Caki2 (cell line): Measurements from ENCODE around the gene GLRA3. TPM values are rescaled to one million over a fixed set of nuclear protein-coding genes. Genes with fewer than 3 reads are reported as not detected.
"Not testable (repeated sequence)": the region's sequence is repeated elsewhere in the genome, so short reads cannot be mapped to it uniquely, and the experiment has no call there.

Experiments used
- DNase-seq: peaks from one replicate; pipeline ENCODE4 v3.0.0-alpha.2; 2015; ENCODE audit warnings: low read depth
- in situ Hi-C: cut with HindIII; loops from 2 replicates; pipeline ENCODE4 v1.10.0; 2016; ENCODE audit warnings: low sequenced_read_pairs, low pct_unique_long_range_greater_than_20kb, mixed read lengths
- total RNA-seq: library from RNA; depleted of rRNA; stranded (reverse); fragments of >200 nt; shearing (Covaris generic); gene quantifications from 2 replicates; pipeline ENCODE4 v1.2.3, GENCODE V29; 2014; ENCODE audit warnings: low replicate concordance

Gene GLRA3
- total RNA-seq, 1 experiment from 2014 or later = not detected

DNA sequence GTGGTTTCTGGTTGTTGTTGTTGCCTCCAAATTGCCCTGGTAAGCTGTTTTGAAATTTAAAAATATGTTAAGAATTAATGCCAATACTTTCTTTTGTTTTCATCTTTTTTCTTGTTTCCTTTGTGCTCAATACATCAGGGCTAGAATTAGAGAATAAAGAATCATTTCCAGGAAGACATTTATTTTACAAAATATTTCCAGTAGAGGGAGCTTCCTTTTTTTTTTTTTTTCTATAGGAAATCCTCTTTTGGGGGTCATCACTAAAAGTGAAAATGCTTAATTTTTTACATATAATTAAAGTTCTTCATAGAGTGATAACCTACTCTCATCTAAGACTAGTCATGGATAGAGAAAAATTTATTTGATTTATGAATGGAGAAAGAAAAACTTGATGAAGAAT lies 2.4 kb downstream of the GLRA3 start:
- no peak for DNase-seq
- in situ Hi-C loops = no loop called here

DNA sequence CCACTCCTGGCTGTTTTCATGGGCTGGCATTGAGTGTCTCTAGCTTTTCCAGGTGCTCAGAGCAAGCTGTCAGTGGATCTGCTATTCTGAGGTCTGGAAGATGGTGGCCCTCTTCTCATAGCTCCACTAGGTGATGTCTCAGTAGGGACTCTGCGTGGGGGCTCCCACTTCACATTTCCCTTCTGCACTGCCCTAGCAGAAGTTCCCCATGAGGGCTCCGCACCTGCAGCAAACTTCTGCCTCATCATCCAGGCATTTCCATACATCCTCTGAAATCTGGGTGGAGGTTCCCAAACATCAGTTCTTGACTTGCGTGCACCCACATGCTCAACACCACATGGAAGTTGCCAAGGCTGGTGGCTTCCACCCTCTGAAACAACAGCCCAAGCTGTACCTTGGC lies 13.8 kb downstream of the GLRA3 start:
- in situ Hi-C loops = no loop called here
- DNase-seq = no peak

DNA sequence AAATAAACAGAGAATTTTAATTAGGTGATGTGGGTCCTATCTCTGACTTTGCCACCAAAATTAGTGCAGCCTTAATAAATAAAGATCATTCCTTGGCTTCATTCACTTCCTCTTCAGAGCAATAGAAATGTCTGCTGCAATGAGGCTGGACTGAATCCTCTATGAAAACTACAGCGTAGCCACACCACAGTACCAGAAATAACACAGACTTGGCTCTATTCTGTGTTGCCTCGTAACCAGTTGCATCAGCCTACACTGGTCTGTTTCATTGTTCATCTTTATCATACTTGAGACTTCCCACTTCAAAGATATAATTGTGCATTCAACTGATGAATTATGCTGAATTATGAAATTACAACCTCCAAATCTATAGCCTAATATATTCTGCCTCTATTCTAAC lies 15.8 kb downstream of the GLRA3 start:
- no peak for DNase-seq
- in situ Hi-C loops = no loop called here

DNA sequence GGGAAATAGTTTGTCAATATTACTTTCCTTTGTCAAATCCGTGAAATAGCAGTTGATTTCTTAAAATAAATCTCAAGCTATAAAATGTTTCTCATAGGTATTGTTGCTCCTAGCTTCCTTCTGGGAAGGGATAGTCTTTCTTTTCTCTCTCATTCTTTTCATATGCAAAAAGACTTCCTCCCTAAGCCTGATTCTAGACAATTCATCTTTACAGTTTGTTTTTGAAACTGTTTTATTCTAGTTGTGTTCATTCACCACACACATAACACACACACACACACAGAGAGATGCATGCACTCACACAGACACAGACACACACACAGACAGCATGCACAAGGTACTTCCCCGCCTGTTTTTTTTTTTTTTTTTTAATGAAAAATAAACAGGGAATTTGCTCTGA lies 18.2 kb downstream of the GLRA3 start:
- in situ Hi-C loops = no loop called here
- DNase-seq = no peak

DNA sequence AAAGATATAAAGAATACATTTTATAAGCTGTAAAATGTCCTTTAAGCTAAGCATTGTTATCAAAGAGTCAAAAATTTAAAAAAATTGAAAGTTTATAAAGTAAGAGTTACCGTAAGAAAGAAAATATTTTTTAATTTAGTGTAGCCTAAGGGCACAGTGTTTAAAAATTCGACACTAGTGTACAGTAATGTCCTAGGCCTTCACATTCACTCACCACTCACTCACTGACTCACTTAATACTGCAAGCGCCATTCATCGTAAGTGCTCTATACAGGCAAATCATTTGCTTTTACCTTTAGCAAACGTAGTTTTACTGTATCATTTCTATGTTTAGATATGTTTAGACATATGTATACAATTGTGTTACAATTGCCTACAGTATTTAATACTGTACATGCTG lies 20.2 kb downstream of the GLRA3 start:
- in situ Hi-C loops = no loop called here
- DNase-seq = no peak

DNA sequence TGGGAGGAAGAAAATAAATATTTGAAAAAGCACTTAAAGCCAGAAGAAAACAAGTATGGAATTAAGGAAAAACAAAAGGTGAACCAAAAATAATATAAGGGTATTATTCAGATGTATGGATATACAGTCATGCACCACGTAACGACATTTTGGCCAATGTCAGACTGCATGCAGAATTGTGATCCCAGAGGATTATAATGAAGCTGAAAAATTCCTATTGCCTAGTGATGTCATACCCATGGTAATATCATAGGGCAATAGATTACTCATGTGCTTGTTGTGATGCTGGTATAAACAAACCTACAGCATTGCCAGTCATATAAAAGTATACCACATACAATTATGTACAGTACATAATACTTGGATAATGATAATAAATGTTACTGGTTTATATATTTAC lies 20.9 kb downstream of the GLRA3 start:
- in situ Hi-C loops = no loop called here
- no peak for DNase-seq

DNA sequence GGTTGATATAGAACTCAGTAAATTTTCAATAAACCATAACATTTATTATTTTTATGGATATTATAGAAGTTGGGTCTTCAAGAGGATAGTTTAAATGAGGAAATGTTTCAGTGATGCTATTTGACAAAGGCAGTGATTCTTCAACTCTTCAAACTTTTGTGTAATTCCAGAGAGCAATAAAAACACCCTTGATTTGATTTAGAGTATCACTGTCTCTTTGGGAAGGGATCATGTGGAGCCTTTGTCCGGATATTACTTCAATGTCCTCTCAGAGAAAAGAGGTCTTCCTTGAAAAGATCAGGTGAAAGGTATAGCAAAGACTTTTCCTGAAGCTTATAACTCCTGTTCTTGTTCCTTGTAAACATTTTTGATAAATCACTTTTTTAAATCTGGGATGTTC lies 23.3 kb downstream of the GLRA3 start:
- DNase-seq = no peak
- in situ Hi-C loops = no loop called here

DNA sequence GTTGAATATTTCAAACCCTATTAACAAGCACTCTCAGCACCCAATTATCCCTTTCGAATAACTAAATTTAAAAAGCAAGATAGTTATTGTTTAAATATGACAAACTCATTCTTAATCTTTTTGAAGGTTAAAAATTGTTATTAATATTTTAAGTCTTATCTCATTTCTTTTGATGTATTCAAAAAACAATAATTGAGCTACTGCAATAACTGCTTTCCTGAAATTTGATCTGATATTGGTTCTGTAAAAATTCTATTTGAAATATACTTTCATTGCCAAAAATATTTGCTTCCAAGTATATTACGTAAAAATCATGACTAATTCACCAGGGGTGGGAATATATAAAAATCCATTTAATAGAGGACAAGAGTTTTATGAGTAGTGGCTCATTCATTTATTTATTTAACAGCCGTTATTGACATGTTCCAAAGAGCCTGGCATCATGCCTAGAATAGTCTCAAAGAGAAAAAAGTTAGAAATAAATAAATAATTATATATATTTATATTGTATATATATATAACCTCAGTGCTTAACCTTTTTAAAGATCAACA lies 34.4 kb downstream of the GLRA3 start:
- in situ Hi-C loops = no loop called here
- no peak for DNase-seq

DNA sequence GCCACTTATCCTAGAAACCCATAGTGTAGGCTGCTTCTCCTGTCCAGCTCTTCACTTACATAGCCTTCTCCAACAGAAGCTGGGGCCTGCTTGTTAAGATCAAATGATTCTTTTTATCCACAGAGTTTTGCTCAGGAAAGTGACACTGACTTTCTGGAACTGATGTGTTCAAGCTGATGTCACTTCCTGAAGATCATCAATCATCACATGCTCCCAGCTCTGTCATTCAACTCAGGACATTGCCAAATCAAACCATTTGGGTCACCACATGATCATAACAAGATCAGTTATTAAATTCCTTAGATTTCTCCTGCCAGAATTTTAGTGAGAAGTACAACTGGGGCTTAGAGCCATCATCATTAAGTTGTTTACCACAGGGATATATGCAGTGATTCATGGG lies 39.4 kb downstream of the GLRA3 start:
- DNase-seq = no peak

DNA sequence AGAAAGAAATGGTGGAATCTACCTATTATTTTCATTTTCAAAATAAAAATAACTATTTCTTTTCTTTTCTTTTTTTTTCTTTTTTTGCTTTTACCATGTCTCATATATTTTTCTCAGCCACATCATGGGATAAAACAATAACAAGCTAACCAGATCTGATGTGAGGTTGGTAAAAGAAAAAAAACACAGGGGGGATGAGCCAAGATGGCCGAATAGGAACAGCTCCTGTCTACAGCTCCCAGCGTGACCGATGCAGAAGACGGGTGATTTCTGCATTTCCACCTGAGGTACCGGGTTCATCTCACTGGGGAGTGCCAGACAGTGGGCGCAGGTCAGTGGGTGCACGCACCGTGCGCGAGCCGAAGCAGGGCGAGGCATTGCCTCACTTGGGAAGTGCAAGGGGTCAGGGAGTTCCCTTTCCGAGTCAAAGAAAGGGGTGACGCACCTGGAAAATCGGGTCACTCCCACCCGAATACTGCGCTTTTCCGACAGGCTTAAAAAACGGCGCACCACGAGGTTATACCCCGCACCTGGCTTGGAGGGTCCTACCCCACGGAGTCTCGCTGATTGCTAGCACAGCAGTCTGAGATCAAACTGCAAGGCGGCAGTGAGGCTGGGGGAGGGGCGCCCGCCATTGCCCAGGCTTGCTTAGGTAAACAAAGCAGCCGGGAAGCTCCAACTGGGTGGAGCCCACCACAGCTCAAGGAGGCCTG lies 50.6 kb downstream of the GLRA3 start:
- DNase-seq, in situ Hi-C loops: not testable (repeated sequence)

More for the DNA sequence above, 39.4 kb downstream of the GLRA3 start:
- in situ Hi-C loops = no loop called here

DNA sequence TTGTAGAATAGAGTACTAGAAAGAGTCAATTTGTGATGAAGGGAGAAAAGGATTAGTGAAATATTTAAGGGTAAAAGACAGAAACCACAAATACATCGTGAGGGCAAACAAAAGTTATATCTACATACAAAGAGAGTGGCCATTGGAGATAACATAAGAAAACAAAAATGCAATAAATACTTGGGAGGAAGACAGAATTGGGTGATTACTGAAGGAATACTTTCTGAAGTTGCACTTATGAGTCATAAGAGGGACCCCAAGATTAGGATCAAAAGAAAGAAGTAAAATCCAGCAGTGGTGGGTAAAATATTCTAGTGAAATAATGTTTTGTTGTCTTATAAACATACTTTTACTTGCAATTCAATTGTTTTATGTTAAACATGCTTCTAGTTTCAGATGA lies 53.7 kb downstream of the GLRA3 start:
- in situ Hi-C loops = no loop called here

DNA sequence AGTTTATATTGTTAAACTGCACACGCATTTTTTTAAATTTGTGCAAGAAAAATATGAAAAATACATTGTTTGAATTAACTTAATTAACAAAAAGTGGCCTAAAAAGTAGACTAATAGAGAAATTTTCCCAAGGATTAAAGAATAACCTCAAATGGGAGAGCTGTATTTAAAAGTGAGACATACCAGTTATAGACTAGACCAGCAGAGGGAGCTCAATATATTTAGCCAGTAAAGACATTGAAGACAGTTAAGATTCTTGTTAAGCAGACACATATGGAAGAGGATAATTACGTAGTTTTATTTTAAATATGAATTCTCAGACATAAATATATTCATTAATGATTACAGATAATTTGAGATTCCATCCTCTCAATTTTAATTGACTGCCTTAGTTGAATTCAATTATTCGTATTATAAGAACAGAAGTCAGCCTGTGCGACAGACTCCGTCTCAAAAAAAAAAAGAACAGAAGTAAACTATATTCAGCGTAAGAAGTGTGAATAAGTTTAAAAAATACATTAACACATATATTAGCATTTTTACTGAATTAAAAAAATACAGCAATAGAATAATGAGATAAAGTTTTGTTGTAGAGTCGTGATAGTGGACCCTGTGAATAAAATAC lies 64.8 kb downstream of the GLRA3 start:
- peak; percentile 35 for DNase-seq
- in situ Hi-C loops = no loop called here

More for the DNA sequence above, 53.7 kb downstream of the GLRA3 start:
- DNase-seq = no peak

DNA sequence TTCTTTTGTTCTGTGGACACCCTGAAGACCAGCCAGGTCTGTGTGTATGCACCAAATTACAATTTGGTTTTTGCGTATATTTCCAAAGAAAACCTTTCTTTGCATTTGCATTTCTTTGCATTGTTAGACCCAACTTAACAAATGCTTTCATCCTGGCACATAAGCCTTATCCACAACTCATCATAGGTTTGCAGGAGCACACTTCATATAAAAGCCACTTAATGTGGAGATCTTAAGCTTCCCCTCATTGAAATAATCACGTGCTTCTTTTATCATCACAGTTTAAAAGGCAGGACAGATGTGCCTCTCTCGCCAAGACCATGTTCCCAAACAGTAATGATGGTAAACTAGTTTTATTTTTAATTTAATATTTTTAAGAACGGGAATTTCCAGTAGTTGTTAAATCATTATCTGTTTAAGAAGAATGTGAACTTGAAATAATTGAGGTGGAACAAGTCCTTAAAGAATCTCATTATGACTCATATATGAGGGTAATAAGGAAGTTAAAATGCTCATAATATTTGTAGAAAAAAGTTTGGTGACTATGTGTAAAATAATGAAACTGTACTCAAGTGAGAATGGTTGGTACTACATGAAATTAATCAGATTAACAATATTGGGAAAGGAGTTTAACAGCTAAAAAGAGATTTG lies 65.5 kb downstream of the GLRA3 start:
- peak; percentile 43 for DNase-seq
- in situ Hi-C loops = no loop called here

DNA sequence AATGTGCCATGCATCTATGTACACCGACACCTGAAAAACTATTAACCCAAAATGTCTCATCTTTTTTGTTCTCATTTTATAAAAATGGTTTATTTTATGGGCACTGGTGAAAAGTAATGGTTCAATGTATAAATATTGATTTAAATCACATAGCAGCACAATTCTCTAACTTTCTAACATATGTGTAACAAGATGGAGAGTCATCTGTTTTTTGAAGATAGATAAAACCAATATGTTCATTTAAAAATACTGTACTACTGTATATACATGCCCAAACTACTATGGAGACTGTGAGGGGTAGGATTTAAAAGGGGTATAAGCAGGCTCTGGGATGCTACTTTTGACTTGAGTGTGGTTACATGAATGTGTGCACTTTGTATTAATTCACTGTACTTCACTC lies 67.6 kb downstream of the GLRA3 start:
- no peak for DNase-seq
- in situ Hi-C loops = no loop called here

DNA sequence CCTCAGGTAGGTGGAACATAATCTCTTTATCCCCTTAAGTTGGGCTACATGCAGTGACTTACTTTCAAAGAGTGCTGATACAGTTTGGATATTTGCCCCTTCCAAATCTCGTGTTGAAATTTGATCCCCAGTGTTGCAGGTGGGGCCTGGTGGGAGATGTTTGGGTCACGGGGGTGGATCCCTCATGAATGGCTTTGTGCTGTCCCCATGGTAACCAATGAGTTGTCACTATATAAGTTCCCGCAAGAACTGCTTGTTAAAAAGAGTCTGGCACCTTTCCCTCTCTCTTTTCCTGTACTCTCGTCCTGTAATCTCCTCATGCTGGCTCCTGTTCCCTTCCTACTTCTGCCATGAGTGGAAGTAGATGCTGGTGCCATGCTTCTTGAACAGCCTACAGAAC lies 71.3 kb downstream of the GLRA3 start:
- DNase-seq = no peak
- in situ Hi-C loops = no loop called here

DNA sequence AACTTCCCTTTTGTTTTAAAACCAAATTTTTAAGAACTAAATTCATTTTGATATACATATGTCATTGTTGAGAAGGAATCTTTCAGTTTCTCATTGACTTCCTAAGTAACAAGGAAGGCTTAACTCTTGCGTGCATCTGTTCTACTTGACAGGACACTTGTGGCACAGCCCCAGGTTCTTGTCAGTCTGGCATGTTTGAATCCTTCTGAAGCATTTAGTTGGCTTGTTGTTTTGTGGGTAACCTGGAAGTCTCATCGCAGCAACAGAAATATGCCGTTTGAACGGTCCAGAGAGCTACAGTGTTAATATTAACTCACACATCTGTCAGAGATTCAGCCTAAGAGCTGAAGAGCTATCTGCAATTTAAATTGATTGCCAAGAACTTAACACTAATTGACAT lies 76.0 kb downstream of the GLRA3 start:
- peak; percentile 18 for DNase-seq
- in situ Hi-C loops = no loop called here

DNA sequence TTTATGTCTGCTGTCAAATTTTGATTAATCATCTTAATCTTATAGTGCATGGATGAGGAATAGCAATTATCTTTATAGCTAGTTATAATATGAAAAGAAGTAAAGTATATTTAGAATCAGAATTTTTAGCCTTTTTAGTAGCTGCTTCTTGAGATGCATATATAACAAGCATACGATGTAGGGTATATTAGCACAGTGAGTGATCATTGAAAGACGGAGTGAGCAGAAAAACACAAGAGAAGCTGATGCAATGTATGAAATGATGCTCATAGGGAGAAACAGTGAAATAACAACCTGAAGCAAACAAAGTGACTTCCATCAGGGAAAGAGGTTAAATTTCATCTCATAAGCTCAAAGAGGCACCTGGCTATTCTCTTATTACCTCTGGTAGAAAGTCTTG lies 77.0 kb downstream of the GLRA3 start:
- DNase-seq = no peak
- in situ Hi-C loops = no loop called here

DNA sequence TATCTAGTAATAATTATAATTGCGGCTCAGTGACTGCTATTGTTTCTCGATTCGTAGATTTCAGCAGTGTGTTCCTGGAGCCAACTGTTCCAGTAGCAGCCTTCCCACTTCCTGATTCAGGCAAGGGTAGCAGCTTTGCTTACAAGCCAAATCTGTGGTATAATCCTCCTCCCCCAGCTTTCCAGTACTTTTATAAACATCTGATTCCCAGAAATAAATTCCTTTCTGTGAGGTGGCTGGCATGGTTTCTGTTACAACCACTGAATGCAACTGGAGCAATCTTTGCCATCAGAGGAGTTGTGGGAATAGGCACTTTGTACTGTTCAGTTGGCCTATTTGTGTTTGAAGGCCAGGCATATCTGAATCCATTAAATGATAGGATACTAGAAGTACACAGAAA lies 80.0 kb downstream of the GLRA3 start:
- in situ Hi-C loops = no loop called here
- no peak for DNase-seq

DNA sequence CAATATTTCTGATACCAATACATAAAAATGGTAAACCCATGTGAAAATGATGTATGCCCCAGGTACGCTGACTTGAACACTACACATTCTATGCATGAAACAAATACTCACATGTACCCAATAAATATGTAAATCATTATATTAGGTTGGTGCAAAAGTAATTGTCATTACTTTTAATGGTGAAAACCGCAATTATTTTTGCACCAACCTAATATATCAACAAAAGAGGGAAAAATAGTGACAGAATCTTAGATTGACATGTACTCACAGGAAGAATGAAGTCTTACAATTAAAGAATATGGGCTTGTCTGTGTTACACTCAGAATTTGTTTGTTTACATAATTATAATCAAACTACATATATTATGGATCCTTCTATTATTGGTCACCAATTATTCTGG lies 82.3 kb downstream of the GLRA3 start:
- DNase-seq = no peak
- in situ Hi-C loops = no loop called here
